ENCODE results near the gene ACAD8. TPM values are rescaled to one million over a fixed set of nuclear protein-coding genes. Genes with fewer than 3 reads are reported as not detected.
A peak's percentile ranks its signal among the peaks of the same experiment; 100 is the strongest.

ACAD8 gene
- total RNA-seq, 1 donor from 2014 or later = 48.0 TPM

DNA sequence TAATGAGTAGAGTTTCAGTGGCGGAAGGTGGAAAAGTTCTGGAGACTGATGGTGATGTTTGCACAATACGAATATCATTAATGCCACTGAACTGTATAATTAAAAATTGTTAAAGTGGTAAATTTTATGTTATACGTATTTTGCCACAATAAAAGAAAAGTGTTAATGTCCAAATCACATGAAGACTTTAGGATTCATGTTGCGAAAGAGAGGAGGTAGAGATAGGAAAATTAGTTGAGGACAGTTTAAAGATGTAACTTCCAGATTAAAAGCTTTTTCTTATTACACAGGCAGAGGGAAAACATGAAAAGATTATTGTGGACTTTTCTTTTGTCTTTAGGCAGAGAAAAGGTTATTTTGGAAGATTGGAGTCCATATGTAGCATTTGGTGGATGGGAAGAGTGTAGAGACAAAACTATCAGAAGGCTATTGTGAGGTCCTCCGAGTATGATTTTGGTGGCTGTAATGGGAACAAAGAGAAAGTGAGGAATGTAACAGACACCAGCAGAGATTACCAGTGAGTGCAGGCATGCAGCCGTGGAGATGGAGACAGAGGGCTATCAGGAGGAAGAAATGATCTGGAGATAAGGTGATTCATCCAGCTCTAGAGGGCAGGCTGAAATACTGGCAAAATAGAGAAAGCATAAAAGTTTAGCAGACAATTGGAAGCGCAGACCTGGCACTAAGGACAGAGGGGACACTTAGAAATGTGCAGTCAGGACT lies 16.4 kb upstream of the ACAD8 start:
- Mint-ChIP-seq H3K4me3 (ENCODE audit: unreplicated experiment) (no peak overlapping the region), H3K27ac (ENCODE audit: unreplicated experiment) (no peak overlapping the region), H3K27me3 (ENCODE audit: unreplicated experiment) (peaks cover 5% of the 10 kb centered on the region), H3K9me3 (ENCODE audit: unreplicated experiment) (peaks cover 2% of the 10 kb centered on the region), H3K36me3 (ENCODE audit: unreplicated experiment) (no peaks in the 10 kb centered on the region), H3K4me1 (ENCODE audit: low read depth, unreplicated experiment) (peaks cover 3% of the 10 kb centered on the region)
- TF ChIP-seq CTCF (IDR thresholded peaks at IDR 0.05; ENCODE audit: partially characterized antibody, unreplicated experiment) = no peak
- no peak for DNase-seq

- TF ChIP-seq CTCF (IDR thresholded peaks at IDR 0.05; ENCODE audit: partially characterized antibody, unreplicated experiment) = no peak
- no peak for DNase-seq
- Mint-ChIP-seq H3K9me3 (ENCODE audit: unreplicated experiment) (peaks cover 2% of the 10 kb centered on the region), H3K36me3 (ENCODE audit: unreplicated experiment) (no peaks in the 10 kb centered on the region), H3K4me3 (ENCODE audit: unreplicated experiment) (no peak overlapping the region), H3K27me3 (ENCODE audit: unreplicated experiment) (peaks cover 5% of the 10 kb centered on the region), H3K4me1 (ENCODE audit: low read depth, unreplicated experiment) (peaks cover 3% of the 10 kb centered on the region), H3K27ac (ENCODE audit: unreplicated experiment) (no peak overlapping the region)
These were observed 15.8 kb upstream of the ACAD8 start for GRCh38 chr11:134237557-134237922.

DNA sequence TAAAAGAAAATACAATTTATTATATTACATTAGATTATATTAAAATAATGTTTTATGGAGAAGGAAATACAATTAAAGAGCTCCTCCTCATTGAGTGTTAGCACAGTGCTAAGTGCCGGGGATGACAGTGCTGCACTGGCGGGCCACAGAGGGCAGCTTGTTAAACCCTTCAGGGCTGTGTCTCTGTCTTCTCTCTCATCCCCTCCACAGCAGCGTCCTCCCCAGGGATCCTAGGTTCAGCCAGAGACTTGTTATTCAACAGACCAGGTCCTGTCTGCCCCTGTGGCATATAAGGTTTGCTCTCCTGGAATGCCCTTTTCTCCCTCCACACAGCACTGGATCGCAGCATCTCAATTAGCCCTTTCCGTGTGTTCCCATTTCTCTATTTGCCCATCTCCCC lies 14.4 kb upstream of the ACAD8 start:
- Mint-ChIP-seq H3K4me3 (ENCODE audit: unreplicated experiment) (peak overlapping the region; percentile 5), H3K9me3 (ENCODE audit: unreplicated experiment) (peaks cover 2% of the 10 kb centered on the region)

GRCh38 chr11:134240592-134240991 lies 12.8 kb upstream of the ACAD8 start:
- H3K9me3 Mint-ChIP-seq (ENCODE audit: unreplicated experiment) = peaks cover 2% of the 10 kb centered on the region
- H3K36me3 Mint-ChIP-seq (ENCODE audit: unreplicated experiment) = peaks cover 3% of the 10 kb centered on the region
- peaks cover 5% of the 10 kb centered on the region for H3K27me3 Mint-ChIP-seq (ENCODE audit: unreplicated experiment)
- no peak overlapping the region for H3K4me3 Mint-ChIP-seq (ENCODE audit: unreplicated experiment)
- peaks cover 3% of the 10 kb centered on the region for H3K4me1 Mint-ChIP-seq (ENCODE audit: low read depth, unreplicated experiment)
- H3K27ac Mint-ChIP-seq (ENCODE audit: unreplicated experiment) = no peak overlapping the region
- no peak for DNase-seq
- TF ChIP-seq CTCF (IDR thresholded peaks at IDR 0.05; ENCODE audit: partially characterized antibody, unreplicated experiment) = no peak

More for the DNA sequence above, 14.4 kb upstream of the ACAD8 start:
- peaks cover 3% of the 10 kb centered on the region for H3K4me1 Mint-ChIP-seq (ENCODE audit: low read depth, unreplicated experiment)
- peaks cover 5% of the 10 kb centered on the region for H3K27me3 Mint-ChIP-seq (ENCODE audit: unreplicated experiment)
- DNase-seq = no peak
- H3K36me3 Mint-ChIP-seq (ENCODE audit: unreplicated experiment) = no peaks in the 10 kb centered on the region
- no peak for TF ChIP-seq CTCF (IDR thresholded peaks at IDR 0.05; ENCODE audit: partially characterized antibody, unreplicated experiment)
- no peak overlapping the region for H3K27ac Mint-ChIP-seq (ENCODE audit: unreplicated experiment)

DNA sequence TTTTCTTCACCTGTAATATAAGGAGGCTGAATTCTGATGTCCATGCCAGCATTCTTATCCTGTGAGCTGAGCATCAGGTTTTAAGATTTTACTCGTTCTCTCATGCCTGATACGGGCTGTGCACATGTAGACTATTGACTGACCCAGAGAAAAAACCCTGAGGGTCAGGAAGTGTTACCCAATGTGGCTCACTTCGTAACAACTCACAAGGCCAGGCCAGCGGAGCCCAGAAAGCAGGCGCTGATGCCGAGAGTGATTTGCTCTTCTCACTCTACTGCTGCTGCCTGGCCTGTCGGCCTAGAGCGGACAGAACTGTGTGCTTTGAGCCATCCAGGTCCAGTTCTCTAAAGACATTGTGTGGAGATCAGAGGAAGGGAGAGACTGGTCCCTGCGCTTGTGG lies 11.0 kb upstream of the ACAD8 start:
- Mint-ChIP-seq H3K27me3 (ENCODE audit: unreplicated experiment) (peaks cover 5% of the 10 kb centered on the region), H3K27ac (ENCODE audit: unreplicated experiment) (no peak overlapping the region), H3K4me1 (ENCODE audit: low read depth, unreplicated experiment) (peaks cover 3% of the 10 kb centered on the region), H3K9me3 (ENCODE audit: unreplicated experiment) (peaks cover 2% of the 10 kb centered on the region), H3K36me3 (ENCODE audit: unreplicated experiment) (peaks cover 3% of the 10 kb centered on the region), H3K4me3 (ENCODE audit: unreplicated experiment) (no peak overlapping the region)
- TF ChIP-seq CTCF (IDR thresholded peaks at IDR 0.05; ENCODE audit: partially characterized antibody, unreplicated experiment) = no peak
- no peak for DNase-seq

All from glutamatergic neuron (in vitro differentiated cells).